ENCODE data around the gene C2orf76.

GRCh38 chr2:119293254-119293653 is 73.4 kb downstream of the C2orf76 start:
- no peak for TF ChIP-seq CTCF (IDR thresholded peaks at IDR 0.05; ENCODE audit: insufficient read depth, low read length, poor library complexity, severe bottlenecking)
- TF ChIP-seq EZH2phosphoT487 (conservative IDR thresholded peaks at IDR 0.05; ENCODE audit: low read length): no peak

Data from SU-DHL-6 (cell line).